T-helper 22 cell (primary cell): ENCODE measurements around the gene NCKIPSD.

ENCODE experiments used
- DNase-seq: peaks from one replicate; pipeline ENCODE4 v3.0.0-alpha.2; 2020; ENCODE audit warnings: low read depth

The NCKIPSD gene

GRCh38 chr3:48696601-48697000, 10.9 kb upstream of the NCKIPSD start:
- no peak for DNase-seq

GRCh38 chr3:48696156-48696555, 10.4 kb upstream of the NCKIPSD start:
- no peak for DNase-seq

- DNase-seq, result no peak
These were observed 9.7 kb upstream of the NCKIPSD start for GRCh38 chr3:48695393-48695753.

- DNase-seq, result no peak
These were observed 9.1 kb upstream of the NCKIPSD start for GRCh38 chr3:48694610-48695392.

- DNase-seq, result no peak
These were observed 8.1 kb upstream of the NCKIPSD start for GRCh38 chr3:48693826-48694225.

- DNase-seq, result no peak
These were observed 6.8 kb upstream of the NCKIPSD start for GRCh38 chr3:48692551-48692950.

GRCh38 chr3:48690846-48691458, 5.2 kb upstream of the NCKIPSD start:
- DNase-seq, result no peak

GRCh38 chr3:48689384-48689783, 3.7 kb upstream of the NCKIPSD start:
- no peak for DNase-seq

GRCh38 chr3:48688737-48689075, 3.0 kb upstream of the NCKIPSD start:
- DNase-seq, result no peak

GRCh38 chr3:48688032-48688736, 2.5 kb upstream of the NCKIPSD start:
- no peak for DNase-seq

- DNase-seq, result no peak
These were observed 1.5 kb upstream of the NCKIPSD start for GRCh38 chr3:48687220-48687678.

GRCh38 chr3:48686538-48687219, 964 bp upstream of the NCKIPSD start:
- DNase-seq, result no peak

GRCh38 chr3:48685293-48685602, 467 bp downstream of the NCKIPSD start:
- no peak for DNase-seq

- no peak for DNase-seq
These were observed 1.1 kb downstream of the NCKIPSD start for GRCh38 chr3:48684480-48685143.

GRCh38 chr3:48684054-48684349, 1.7 kb downstream of the NCKIPSD start:
- no peak for DNase-seq

GRCh38 chr3:48682786-48683185, 2.9 kb downstream of the NCKIPSD start:
- DNase-seq, result no peak

GRCh38 chr3:48681974-48682610, 3.6 kb downstream of the NCKIPSD start:
- no peak for DNase-seq

- DNase-seq, result no peak
These were observed 4.2 kb downstream of the NCKIPSD start for GRCh38 chr3:48681541-48681880.

GRCh38 chr3:48680811-48681540, 4.7 kb downstream of the NCKIPSD start:
- no peak for DNase-seq

- no peak for DNase-seq
These were observed 6.0 kb downstream of the NCKIPSD start for GRCh38 chr3:48679411-48680391.
